SK-N-MC (cell line): Measurements from ENCODE around the gene ADCY5.

Source experiments
- EZH2 ChIP-seq: fragments of 200-600 bp; sonication (generic); IDR thresholded peaks from one replicate; pipeline ENCODE4 v1.6.1; 2017; ENCODE audit warnings: antibody characterized with exemption
- FOXP2 ChIP-seq: optimal IDR thresholded peaks from 2 replicates; pipeline ENCODE3; 2011; ENCODE audit warnings: mild to moderate bottlenecking, moderate library complexity; ENCODE audit not compliant: insufficient read depth; ENCODE audit errors: extremely low read length, control extremely low read depth
- POLR2AphosphoS5 ChIP-seq: IDR thresholded peaks from 2 replicates; pipeline ENCODE4 v1.6.1; 2012; ENCODE audit warnings: mild to moderate bottlenecking, low read depth, low read length, borderline replicate concordance

- TF ChIP-seq EZH2 (no peak), POLR2AphosphoS5 (no peak), FOXP2 (no peak)
Observed at GRCh38 chr3:123432832-123433523, 15.9 kb downstream of the ADCY5 start.
